Muscle of leg (tissue), 11 donors: Measurements from ENCODE around the gene ABHD17C. TPM values are rescaled to one million over a fixed set of nuclear protein-coding genes. Genes with fewer than 3 reads are reported as not detected.
A peak's percentile ranks its signal among the peaks of the same experiment; 100 is the strongest.

Experiments
- DNase-seq: peaks from one replicate; pipeline ENCODE4 v3.0.0; 2013
- H3K27ac ChIP-seq: one replicate; pipeline ENCODE4 v1.5.1; 2013; ENCODE audit warnings: mild to moderate bottlenecking, low read length, control low read depth
- H3K27me3 ChIP-seq: one replicate; pipeline ENCODE4 v1.6.1; 2013; ENCODE audit warnings: low read length; ENCODE audit not compliant: control insufficient read depth, insufficient read depth
- H3K36me3 ChIP-seq: one replicate; pipeline ENCODE4 v1.6.1; 2013; ENCODE audit warnings: low read length; ENCODE audit not compliant: control insufficient read depth, insufficient read depth
- H3K4me1 ChIP-seq: one replicate; pipeline ENCODE4 v1.6.1; 2013; ENCODE audit warnings: low read length; ENCODE audit not compliant: control insufficient read depth, insufficient read depth
- H3K4me3 ChIP-seq: one replicate; pipeline ENCODE4 v1.5.1; 2013; ENCODE audit warnings: low read length, control low read depth
- H3K9me3 ChIP-seq: replicated peaks from 2 replicates; pipeline ENCODE4 v1.6.1; 2013; ENCODE audit warnings: low read depth, low read length; ENCODE audit not compliant: control insufficient read depth
- WGBS: methylation state at CpG from one replicate; pipeline ENCODE4 v1.1.5; 2013; ENCODE audit warnings: missing lambda C conversion rate; ENCODE audit not compliant: insufficient coverage; 5-methylcytosine and 5-hydroxymethylcytosine counted together
- polyA plus RNA-seq, 8 donors: library from polyadenylated mRNA; unstranded; fragments of 120-200 nt; gene quantifications; one replicate each; pipeline versions ENCODE4 v1.2.1 to v1.2.3, GENCODE V29; 2013; ENCODE audit warnings: inconsistent platforms in 1 of 8, low replicate concordance in 1 of 8; ENCODE audit not compliant: insufficient read length in 8 of 8, insufficient read depth in 1 of 8
- total RNA-seq: library from RNA; stranded (reverse); fragments of 120-200 nt; gene quantifications from one replicate; pipeline ENCODE4 v1.2.4, GENCODE V29; 2013

ABHD17C gene
- total and polyA plus RNA-seq, 9 donors, result 2.2 to 10.0 (median 8.2) TPM

- peaks cover 2% of the 10 kb centered on the region for H3K4me1 ChIP-seq
- no peak overlapping the region for H3K4me3 ChIP-seq
- WGBS, result 70% methylated on average over 4 of the region's 7 CpGs
- no peaks in the 10 kb centered on the region for H3K9me3 ChIP-seq
- no peaks in the 10 kb centered on the region for H3K27me3 ChIP-seq
- no peak overlapping the region for H3K27ac ChIP-seq
- H3K36me3 ChIP-seq, result peaks cover 3% of the 10 kb centered on the region
- no peak for DNase-seq
These were observed 6.7 kb downstream of the ABHD17C start for GRCh38 chr15:80701676-80702311.

GRCh38 chr15:80703081-80703480, 8.0 kb downstream of the ABHD17C start:
- no peak overlapping the region for H3K27ac ChIP-seq

GRCh38 chr15:80703965-80704364, 8.9 kb downstream of the ABHD17C start:
- Histone ChIP-seq H3K4me1 (no peaks in the 10 kb centered on the region), H3K27ac (no peak overlapping the region)
- WGBS, result 100% methylated on average over 1 of the region's 3 CpGs

More at GRCh38 chr15:80703081-80703480, 8.0 kb downstream of the ABHD17C start:
- Histone ChIP-seq H3K9me3 (no peaks in the 10 kb centered on the region), H3K27me3 (no peaks in the 10 kb centered on the region), H3K4me3 (no peak overlapping the region), H3K4me1 (no peaks in the 10 kb centered on the region), H3K36me3 (peaks cover 3% of the 10 kb centered on the region)
- WGBS, result 79% methylated on average over 2 of the region's 5 CpGs
- DNase-seq, result no peak

DNA sequence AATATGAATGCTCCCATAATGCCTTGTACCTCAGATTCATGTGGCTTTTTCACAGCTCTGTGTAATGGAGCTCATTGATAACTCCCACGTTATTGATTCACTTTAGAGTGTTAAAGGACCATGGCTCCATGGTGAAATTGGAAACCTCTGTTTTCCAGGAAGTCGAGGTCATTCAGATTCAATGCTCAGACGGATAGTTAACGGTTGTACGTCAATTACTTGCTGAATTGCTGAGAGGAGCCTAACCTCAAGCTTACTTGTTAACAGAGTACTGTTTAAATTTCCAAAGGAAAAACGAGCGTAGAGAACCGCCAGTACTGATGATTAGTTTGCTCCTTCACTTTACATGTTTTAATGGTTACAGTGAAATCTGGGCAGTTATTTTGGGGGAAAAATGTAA, 11.1 kb downstream of the ABHD17C start:
- 30% methylated on average over 4 of the region's 8 CpGs for WGBS

More at GRCh38 chr15:80703965-80704364, 8.9 kb downstream of the ABHD17C start:
- no peak for DNase-seq
- H3K4me3 ChIP-seq, result no peak overlapping the region
- no peaks in the 10 kb centered on the region for H3K27me3 ChIP-seq
- no peaks in the 10 kb centered on the region for H3K9me3 ChIP-seq
- H3K36me3 ChIP-seq, result peaks cover 3% of the 10 kb centered on the region

DNA sequence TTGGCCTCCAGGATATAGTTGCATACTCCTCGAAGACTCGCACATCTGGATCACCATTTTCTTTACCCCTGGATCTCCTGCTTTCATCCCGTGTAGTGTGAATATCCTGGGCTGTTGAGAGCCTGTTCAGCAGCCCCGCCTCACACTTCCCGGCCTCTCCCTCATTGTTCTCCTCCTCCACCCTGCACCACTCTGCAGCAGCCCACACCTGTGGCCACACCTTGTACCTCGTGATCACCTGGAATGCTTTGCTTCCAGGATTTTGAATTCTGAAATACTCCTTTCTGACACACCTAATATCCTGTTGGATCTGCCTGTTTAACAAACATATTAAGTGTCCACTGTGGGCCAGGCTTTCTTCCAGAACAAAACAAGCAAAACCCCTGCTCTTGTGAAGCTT, 14.4 kb downstream of the ABHD17C start:
- Histone ChIP-seq H3K4me1 (peaks cover 3% of the 10 kb centered on the region), H3K9me3 (no peaks in the 10 kb centered on the region), H3K27me3 (no peaks in the 10 kb centered on the region), H3K27ac (no peak overlapping the region), H3K4me3 (no peak overlapping the region), H3K36me3 (peaks cover 3% of the 10 kb centered on the region)
- DNase-seq, result no peak
- 71% methylated on average over 6 of the region's 6 CpGs for WGBS

More for the DNA sequence above, 11.1 kb downstream of the ABHD17C start:
- H3K4me3 ChIP-seq, result no peak overlapping the region
- no peak for DNase-seq
- H3K27ac ChIP-seq, result no peak overlapping the region
- no peaks in the 10 kb centered on the region for H3K9me3 ChIP-seq
- no peaks in the 10 kb centered on the region for H3K27me3 ChIP-seq
- H3K36me3 ChIP-seq, result peaks cover 3% of the 10 kb centered on the region
- H3K4me1 ChIP-seq, result peaks cover 2% of the 10 kb centered on the region

- Histone ChIP-seq H3K4me1 (peaks cover 3% of the 10 kb centered on the region), H3K27me3 (no peaks in the 10 kb centered on the region), H3K36me3 (no peaks in the 10 kb centered on the region), H3K9me3 (no peaks in the 10 kb centered on the region), H3K27ac (no peak overlapping the region), H3K4me3 (no peak overlapping the region)
- WGBS, result 65% methylated on average over 4 of the region's 9 CpGs
- peak; percentile 61 for DNase-seq
These were observed 15.8 kb downstream of the ABHD17C start for GRCh38 chr15:80710635-80711554.

DNA sequence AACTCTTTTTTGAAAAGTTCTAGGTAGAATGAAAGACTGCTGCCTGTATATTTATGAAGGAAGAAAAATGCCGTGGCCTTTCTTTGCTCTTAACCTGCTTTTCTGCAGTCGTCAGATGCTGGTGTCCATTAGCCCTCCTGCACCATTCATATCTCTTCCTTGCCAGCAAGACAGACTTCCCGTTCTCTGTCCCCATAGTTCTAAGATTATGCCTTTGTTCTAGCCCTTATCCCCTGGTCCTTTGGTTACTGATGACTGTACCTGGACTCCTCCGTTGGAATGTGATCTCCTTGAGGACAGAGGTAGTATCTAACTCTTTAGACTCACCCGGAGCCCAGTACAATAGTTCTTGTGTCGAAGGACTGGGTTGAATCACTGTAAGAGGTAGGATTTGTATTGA, 16.8 kb downstream of the ABHD17C start:
- 83% methylated on average over 2 of the region's 6 CpGs for WGBS
- no peaks in the 10 kb centered on the region for H3K36me3 ChIP-seq

DNA sequence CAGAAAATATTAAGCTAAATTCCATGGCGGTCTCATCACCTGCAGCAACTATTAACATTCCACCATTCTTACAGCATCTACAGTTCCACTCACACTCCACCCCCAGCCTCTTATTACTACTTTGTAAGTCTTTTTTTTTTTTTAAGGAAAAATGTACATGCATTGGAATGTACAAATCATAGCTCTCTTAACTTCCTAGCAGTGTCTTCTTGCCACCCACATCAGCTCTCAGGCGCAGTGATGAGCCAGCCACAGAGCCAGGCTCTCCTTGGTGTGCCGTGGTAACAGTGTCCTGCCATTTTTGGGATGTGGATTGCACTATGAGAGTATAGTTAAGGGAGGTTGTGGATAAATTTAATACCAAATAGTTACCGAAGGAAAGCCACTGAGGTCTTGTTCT, 17.8 kb downstream of the ABHD17C start:
- Histone ChIP-seq H3K36me3 (no peaks in the 10 kb centered on the region), H3K27me3 (no peaks in the 10 kb centered on the region), H3K9me3 (no peaks in the 10 kb centered on the region), H3K4me1 (peaks cover 3% of the 10 kb centered on the region), H3K4me3 (no peak overlapping the region), H3K27ac (no peak overlapping the region)
- WGBS, result no CpG with 5 or more reads among the region's 4 CpGs
- no peak for DNase-seq

More for the DNA sequence above, 16.8 kb downstream of the ABHD17C start:
- no peak overlapping the region for H3K27ac ChIP-seq
- H3K27me3 ChIP-seq, result no peaks in the 10 kb centered on the region
- DNase-seq, result no peak
- H3K4me3 ChIP-seq, result no peak overlapping the region
- H3K4me1 ChIP-seq, result peaks cover 3% of the 10 kb centered on the region
- no peaks in the 10 kb centered on the region for H3K9me3 ChIP-seq

GRCh38 chr15:80721476-80721875, 26.4 kb downstream of the ABHD17C start:
- no peaks in the 10 kb centered on the region for H3K27me3 ChIP-seq
- no peak overlapping the region for H3K27ac ChIP-seq
- H3K4me3 ChIP-seq, result no peak overlapping the region
- H3K36me3 ChIP-seq, result no peaks in the 10 kb centered on the region
- 81% methylated on average over 2 of the region's 7 CpGs for WGBS
- no peaks in the 10 kb centered on the region for H3K4me1 ChIP-seq
- peaks cover 2% of the 10 kb centered on the region for H3K9me3 ChIP-seq
- DNase-seq, result no peak

GRCh38 chr15:80722811-80723210, 27.7 kb downstream of the ABHD17C start:
- Histone ChIP-seq H3K4me1 (peaks cover 6% of the 10 kb centered on the region), H3K4me3 (no peak overlapping the region), H3K9me3 (peaks cover 2% of the 10 kb centered on the region), H3K27ac (no peak overlapping the region), H3K27me3 (no peaks in the 10 kb centered on the region), H3K36me3 (no peaks in the 10 kb centered on the region)
- WGBS, result 100% methylated on average over 1 of the region's 4 CpGs
- DNase-seq, result no peak
